GM21529 (cell line): ENCODE data around the gene ZNF280A.

ENCODE experiments used
- ATAC-seq: cut with Tn5 transposase; IDR thresholded peaks from one replicate; pipeline ENCODE4 v1.9.1; 2021; ENCODE audit not compliant: unreplicated experiment

Gene ZNF280A, protein sequence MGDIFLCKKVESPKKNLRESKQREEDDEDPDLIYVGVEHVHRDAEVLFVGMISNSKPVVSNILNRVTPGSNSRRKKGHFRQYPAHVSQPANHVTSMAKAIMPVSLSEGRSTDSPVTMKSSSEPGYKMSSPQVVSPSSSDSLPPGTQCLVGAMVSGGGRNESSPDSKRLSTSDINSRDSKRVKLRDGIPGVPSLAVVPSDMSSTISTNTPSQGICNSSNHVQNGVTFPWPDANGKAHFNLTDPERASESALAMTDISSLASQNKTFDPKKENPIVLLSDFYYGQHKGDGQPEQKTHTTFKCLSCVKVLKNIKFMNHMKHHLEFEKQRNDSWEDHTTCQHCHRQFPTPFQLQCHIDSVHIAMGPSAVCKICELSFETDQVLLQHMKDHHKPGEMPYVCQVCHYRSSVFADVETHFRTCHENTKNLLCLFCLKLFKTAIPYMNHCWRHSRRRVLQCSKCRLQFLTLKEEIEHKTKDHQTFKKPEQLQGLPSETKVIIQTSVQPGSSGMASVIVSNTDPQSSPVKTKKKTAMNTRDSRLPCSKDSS

GRCh38 chr22:22520020-22520656 lies at the start of gene ZNF280A:
ZNF280A (minus strand) TSS chr22:22520270; CDS start chr22:22515630, 4,640 bp downstream.
- no peak for ATAC-seq

- ATAC-seq = no peak
Observed at GRCh38 chr22:22569218-22569617, 49.1 kb upstream of the ZNF280A start.

GRCh38 chr22:22565981-22566380 lies 45.9 kb upstream of the ZNF280A start:
- no peak for ATAC-seq

DNA sequence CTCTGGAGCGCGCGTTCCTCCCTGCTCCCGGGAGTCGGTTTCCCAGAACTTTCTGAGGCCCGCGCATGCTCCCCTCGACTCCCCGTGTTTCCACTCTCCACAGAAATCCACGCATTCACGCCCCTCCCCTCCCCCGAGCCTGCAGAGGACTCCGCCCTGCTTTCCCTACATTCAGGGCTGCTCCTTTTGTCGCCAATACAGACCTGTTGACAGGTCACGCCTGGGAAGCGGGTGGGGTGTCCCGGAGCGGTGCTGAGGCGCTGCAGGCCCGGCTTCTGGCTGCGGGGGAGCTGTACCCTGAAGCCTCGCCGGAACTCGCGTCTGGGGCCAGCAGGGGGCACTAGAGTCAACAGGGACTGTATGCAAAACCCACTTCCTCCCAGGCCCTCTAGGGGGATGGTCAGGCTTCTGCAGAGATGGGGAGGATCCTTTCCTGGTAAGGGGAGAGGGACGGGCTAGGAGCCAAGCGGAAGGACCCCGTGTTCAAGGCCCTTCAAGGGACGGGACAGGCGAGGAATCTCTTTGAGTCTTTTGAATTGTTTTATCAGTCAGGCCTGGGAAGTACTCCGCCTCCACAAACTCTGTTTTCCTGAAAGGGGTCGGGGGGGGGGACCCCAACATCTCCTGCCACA lies 39.0 kb upstream of the ZNF280A start, which contains the start of gene PRAME:
Gene PRAME (minus strand): TSS at position 294 of the 632 bp plus-strand sequence. CDS start 2,433 bp downstream, outside the sequence.
- ATAC-seq = no peak

GRCh38 chr22:22558071-22558971 lies 38.3 kb upstream of the ZNF280A start:
- no peak for ATAC-seq

GRCh38 chr22:22556995-22557925 lies 37.2 kb upstream of the ZNF280A start:
- ATAC-seq = no peak

DNA sequence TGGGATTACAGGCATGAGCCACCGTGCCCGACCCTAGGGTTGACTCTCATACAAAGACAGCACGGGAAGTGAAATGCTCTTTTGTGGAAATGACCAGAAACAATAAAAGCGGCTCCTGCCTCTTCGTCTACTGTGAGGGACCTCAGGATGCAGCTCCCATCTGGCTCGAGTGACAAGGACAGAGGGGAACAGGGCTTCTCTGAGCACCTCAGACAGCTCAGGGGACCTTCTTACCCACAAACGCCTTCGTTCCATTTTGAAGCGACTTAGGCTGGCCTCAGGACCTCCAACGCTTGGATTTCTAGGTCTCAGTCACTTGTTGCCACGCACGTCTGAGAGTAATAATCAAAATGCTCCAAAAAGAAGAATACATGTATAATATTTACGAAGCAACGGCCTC lies 36.5 kb upstream of the ZNF280A start:
- ATAC-seq = no peak

DNA sequence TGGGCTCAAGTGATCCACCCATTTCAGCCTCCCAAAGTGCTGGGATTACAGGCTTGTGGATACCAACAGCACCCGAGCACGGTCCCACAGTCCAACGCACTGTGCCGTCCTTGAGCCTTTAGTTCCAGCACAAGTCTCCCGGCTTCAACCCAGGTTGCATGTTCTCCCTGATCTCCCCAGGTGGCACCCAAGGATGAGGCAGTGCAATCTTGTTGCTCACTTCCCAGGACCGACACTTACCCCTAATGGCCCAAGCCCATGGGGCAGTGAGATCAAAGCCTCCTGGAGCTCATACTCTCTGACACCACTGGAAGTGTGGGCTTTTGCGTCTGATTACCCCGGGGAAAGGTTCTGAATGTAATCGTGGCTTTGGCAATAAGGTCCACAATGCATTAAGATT lies 35.5 kb upstream of the ZNF280A start:
- ATAC-seq = no peak

- no peak for ATAC-seq
Observed at GRCh38 chr22:22554587-22555284, 34.7 kb upstream of the ZNF280A start.

DNA sequence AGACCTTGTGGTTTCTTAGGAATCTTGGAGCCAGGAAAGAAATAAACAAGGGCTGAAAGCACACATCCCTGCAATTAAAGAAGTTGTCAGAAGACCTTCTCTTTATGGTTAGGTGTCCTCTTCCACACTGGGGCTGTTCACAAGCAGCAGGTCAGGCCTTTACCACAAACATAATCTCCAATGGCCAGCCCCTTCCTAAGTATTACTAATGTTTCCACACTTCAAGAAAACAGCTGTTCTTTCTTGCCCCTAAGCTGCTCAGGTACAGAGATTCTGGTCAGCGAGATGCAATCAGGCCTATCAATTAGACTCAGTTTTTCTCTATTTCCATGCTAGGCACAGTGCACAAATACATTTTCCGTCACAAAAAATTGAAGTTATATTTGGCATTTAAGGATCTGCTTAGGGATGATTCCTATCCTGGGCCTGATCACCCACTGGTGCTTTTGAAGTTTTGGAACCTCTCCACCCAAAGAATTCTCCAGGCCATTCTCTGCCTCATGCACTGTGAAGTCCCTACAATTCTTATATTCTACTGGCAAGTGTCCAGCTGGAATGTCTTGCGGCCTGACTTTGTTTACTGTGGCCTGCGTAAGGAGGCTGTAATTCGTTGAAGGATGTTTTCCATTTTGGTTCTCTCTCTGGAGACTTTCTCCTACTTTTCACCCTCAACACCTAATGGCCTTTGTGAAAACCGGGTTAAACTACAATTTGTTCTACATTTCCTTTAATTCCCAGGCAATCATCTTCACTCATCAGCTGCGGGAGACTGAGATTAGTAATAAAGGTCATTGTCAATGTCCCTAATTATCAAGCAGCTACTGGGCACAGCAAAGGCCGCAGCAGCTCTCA lies 33.9 kb upstream of the ZNF280A start:
- no peak for ATAC-seq

- no peak for ATAC-seq
Observed at GRCh38 chr22:22553141-22553540, 33.1 kb upstream of the ZNF280A start.

GRCh38 chr22:22552630-22553029 lies 32.6 kb upstream of the ZNF280A start:
- ATAC-seq = no peak

DNA sequence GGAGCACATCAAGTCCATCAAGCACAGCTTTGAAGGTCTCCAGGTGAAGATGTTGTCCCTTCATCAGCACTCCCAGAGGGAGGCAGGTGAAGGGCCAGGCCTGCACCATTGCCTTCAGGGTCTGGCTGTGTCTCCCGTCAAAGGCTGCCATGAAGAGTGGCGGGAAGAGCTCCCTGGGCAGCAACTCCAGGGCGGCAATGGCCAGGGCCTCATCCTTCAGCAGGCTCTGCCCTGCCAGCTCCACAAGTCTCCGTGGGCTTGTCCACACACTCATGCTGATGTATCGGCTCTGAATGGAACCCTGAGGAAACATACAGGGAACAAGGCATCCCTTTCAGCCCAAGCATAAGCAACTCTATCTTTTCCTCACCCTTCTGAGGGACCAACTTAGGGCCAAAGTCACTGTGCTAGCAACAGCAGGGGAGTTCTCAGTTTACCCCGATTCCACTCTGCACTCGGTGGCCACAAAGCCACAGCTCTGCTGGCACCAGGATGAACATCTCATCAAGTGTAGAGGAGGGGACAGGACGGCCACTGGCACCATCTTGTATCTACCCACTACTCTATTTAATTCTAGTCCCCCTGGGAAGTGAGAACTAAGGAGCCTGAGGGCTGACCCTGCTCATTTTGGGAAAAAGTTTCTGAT lies 30.8 kb upstream of the ZNF280A start:
- no peak for ATAC-seq

- ATAC-seq = no peak
Observed at GRCh38 chr22:22548910-22549309, 28.8 kb upstream of the ZNF280A start.

GRCh38 chr22:22548317-22548716 lies 28.2 kb upstream of the ZNF280A start:
- no peak for ATAC-seq

GRCh38 chr22:22547692-22548300 lies 27.7 kb upstream of the ZNF280A start:
- ATAC-seq = no peak

GRCh38 chr22:22547226-22547625 lies 27.2 kb upstream of the ZNF280A start:
- ATAC-seq = no peak
